ENCODE data around the gene CALML6.

CALML6 gene

DNA sequence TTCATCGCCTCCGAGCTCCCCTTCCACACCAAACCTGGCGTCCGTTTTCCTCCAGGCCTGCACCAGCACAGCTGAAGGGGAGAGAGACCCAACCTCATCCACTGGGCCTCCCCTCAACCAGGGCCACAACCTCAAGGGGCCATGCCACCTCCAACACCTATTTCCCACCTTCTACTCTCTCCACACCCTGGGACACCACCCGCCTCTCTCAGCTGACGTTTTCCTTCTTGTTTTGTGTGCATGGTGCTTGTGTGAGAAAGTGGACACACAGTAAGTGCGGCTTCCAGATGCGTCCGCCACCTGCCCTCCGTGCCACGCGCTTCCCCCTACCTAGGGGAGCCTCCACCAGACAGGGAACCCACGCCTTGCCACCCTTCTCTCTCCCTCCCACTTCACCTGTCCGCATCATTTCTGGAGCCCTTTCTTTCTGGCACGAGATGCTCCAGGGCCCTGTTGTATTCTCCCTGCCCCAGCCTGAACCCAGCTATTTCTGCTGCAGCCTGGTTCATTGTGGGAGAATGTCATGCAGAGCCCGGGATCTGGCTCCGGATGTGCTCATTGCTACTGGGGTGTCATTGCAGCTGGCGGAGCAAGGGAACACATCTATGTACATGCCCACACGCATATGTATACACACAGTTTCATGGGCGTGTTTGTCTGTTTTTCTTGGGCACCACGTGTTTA, 22.8 kb upstream of the CALML6 start:
- DNase-seq (ENCODE audit: low read depth) = peak; percentile 51
- H3K4me3 ChIP-seq (ENCODE audit: low read depth, low read length) = peak overlapping the region; percentile 61
- TF ChIP-seq, protein P1, sequence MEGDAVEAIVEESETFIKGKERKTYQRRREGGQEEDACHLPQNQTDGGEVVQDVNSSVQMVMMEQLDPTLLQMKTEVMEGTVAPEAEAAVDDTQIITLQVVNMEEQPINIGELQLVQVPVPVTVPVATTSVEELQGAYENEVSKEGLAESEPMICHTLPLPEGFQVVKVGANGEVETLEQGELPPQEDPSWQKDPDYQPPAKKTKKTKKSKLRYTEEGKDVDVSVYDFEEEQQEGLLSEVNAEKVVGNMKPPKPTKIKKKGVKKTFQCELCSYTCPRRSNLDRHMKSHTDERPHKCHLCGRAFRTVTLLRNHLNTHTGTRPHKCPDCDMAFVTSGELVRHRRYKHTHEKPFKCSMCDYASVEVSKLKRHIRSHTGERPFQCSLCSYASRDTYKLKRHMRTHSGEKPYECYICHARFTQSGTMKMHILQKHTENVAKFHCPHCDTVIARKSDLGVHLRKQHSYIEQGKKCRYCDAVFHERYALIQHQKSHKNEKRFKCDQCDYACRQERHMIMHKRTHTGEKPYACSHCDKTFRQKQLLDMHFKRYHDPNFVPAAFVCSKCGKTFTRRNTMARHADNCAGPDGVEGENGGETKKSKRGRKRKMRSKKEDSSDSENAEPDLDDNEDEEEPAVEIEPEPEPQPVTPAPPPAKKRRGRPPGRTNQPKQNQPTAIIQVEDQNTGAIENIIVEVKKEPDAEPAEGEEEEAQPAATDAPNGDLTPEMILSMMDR (IDR thresholded peaks at IDR 0.05; ENCODE audit: control insufficient read depth, extremely low read depth, insufficient read depth) = no peak

DNA sequence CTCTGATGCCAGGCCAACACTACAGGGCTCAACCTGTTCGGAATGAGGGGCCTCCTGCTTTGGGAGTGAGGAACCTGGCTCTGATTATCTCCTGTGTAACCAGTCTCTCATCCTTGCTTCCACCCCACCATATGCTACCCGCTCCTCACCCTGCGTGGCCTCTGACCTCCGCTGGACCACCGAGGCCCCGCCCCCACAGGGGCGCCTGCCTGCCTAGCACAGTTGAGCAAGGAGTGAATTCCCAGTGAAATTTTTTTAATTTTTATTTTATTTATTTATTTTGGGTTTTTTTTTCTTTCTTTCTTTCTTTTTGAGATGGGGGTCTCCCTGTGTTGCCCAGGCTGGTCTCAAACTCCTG, 22.3 kb upstream of the CALML6 start:
- no peak for DNase-seq (ENCODE audit: low read depth)
- peak overlapping the region; percentile 61 for H3K4me3 ChIP-seq (ENCODE audit: low read depth, low read length)
- TF ChIP-seq, protein P1 (IDR thresholded peaks at IDR 0.05; ENCODE audit: control insufficient read depth, extremely low read depth, insufficient read depth) = no peak

DNA sequence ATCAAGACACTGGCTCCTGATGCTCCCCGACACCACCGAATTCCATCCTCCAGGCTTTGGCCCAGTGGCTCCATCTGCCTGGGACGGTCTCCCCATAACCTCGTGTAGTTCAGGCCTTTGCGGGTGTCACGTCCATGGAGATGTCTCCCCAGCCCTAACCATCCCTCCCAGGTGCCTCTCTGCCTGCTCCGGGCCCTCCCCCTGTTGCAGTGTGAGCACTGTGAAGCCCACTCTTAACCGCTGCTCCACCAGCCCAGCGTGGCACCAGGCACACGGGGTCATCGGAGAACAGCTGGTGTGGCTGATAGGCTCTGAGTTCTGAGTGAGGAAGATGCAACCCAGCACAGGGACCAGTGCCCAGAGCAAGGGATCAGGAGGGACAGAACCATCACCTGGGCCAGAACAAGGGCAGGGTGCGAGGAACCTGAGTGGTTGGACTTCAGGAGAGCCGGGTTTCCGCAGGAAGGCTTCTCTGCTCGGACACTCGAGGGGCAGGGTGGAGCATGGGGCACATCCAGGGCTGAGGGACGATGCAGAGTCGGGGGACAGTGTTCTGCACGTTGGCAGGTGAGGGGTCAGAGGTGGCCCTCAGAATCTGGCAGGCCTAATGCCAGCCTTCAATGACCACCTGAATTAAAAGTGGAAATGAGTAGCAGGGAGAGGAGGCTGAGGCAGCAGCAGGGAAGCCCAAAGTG, 21.6 kb upstream of the CALML6 start:
- TF ChIP-seq, protein P1 (IDR thresholded peaks at IDR 0.05; ENCODE audit: control insufficient read depth, extremely low read depth, insufficient read depth) = no peak
- DNase-seq (ENCODE audit: low read depth) = no peak
- H3K4me3 ChIP-seq (ENCODE audit: low read depth, low read length) = no peak overlapping the region

DNA sequence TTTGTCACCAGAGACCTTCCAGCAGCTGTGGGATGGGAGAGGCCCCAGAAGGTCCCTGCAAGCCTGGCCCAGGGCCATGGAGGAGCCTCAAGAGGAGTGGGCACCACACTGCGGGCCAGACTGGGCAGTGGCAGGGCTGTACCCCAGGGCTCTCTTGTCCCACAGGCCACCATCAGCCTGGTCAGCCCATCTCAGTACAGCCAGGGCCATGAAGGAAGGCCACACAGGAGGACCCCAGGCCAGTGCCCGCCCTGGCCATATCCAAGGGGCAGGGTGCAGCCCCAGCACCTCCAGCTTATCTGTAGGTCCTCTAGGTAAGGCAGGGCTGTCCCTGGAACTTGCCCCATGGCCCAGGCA, 21.1 kb upstream of the CALML6 start:
- DNase-seq (ENCODE audit: low read depth) = no peak
- no peak overlapping the region for H3K4me3 ChIP-seq (ENCODE audit: low read depth, low read length)
- TF ChIP-seq, protein P1 (IDR thresholded peaks at IDR 0.05; ENCODE audit: control insufficient read depth, extremely low read depth, insufficient read depth) = no peak

DNA sequence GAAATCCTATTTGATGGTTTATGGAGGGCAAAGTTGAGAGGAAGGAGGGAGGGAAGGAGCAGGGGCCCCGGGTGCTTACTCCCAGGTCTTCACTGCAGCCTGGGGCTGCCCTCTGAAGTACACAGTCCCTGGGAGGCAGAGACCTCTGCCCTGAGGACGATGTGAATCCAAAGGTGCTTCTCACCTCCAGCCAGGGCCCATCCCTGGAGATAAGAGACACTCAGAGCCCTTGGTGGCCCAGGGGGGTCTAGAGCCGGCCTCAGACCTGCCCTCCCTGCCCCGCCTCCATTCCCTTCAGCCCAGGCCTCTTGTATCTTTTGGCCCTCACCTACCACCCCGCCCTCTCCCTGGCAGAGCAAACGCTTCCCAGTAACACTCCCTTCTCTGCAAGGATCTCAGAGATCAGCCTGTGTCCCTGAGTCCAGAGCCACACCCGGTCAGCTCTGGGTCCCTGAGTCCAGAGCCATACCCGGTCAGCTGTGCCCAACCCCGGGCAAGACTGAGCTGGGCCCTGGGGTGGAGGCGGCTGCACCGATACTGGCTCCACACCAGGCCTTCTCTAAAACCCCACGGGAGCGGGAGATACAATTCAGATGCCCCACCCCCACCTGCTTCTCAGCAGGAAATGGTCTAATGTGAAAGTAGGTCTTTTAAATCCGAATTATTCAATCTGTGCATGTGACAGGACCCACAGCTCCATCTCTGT, 20.6 kb upstream of the CALML6 start:
- TF ChIP-seq, protein P1 (IDR thresholded peaks at IDR 0.05; ENCODE audit: control insufficient read depth, extremely low read depth, insufficient read depth) = no peak
- no peak for DNase-seq (ENCODE audit: low read depth)

DNA sequence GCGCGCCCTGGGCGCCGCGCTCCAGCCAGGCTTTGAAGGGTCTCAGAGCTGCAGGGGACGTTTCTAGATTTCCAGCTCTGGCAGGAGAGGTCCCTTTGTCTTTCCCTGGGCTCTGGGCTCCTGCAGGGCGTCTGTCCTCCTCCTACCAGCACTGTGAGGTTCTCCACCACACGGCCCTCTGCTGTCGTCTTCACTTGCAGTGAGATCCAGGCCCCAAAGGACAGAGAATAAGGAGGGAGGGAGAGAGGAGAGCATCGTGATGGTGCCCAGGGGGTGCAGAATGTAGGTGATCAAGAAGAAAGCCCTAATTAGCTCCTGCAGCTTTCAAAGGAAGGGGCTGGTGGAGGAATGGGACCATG, 20.0 kb upstream of the CALML6 start:
- H3K4me3 ChIP-seq (ENCODE audit: low read depth, low read length) = no peak overlapping the region
- TF ChIP-seq, protein P1 (IDR thresholded peaks at IDR 0.05; ENCODE audit: control insufficient read depth, extremely low read depth, insufficient read depth) = no peak

More for the DNA sequence above, 20.6 kb upstream of the CALML6 start:
- no peak overlapping the region for H3K4me3 ChIP-seq (ENCODE audit: low read depth, low read length)

More for the DNA sequence above, 20.0 kb upstream of the CALML6 start:
- no peak for DNase-seq (ENCODE audit: low read depth)
